Hepatocyte (in vitro differentiated cells): ENCODE data around the gene RGS1.

Source experiments
- EZH2 ChIP-seq: fragments of 200-600 bp; sonication (generic); IDR thresholded peaks from 2 replicates; pipeline ENCODE4 v1.6.1; 2016; ENCODE audit warnings: antibody characterized with exemption, mild to moderate bottlenecking, borderline replicate concordance
- EZH2phosphoT487 ChIP-seq: fragments of 200-600 bp; sonication (generic); IDR thresholded peaks from one replicate; pipeline ENCODE4 v1.6.1; 2018; ENCODE audit warnings: antibody characterized with exemption, mild to moderate bottlenecking, low read depth, moderate library complexity; ENCODE audit not compliant: unreplicated experiment, severe bottlenecking
- TF ChIP-seq, protein P1 (sequence below): fragments of 200-600 bp; sonication (generic); IDR thresholded peaks from 2 replicates; pipeline ENCODE4 v1.5.1; 2016; ENCODE audit warnings: antibody characterized with exemption, mild to moderate bottlenecking; ENCODE audit not compliant: poor library complexity

DNA sequence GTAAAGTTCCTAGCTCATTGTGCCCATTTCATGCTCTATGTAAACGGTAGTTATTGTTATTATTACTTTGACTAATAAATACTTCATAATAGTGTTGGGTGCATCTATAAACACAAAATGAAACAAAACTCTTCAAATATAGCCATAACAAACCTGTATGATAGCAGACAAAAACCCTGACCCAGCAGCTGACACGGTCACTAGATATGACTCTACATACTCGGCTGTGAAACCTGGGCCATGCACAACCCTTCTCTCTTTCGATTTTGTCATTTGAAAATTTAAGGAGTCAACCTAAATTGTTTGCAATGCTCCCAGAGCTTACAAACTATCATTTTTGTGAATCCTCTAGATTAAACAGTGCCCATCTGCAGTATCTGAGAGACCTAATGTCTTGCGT lies 52.3 kb downstream of the RGS1 start:
- TF ChIP-seq, protein P1, sequence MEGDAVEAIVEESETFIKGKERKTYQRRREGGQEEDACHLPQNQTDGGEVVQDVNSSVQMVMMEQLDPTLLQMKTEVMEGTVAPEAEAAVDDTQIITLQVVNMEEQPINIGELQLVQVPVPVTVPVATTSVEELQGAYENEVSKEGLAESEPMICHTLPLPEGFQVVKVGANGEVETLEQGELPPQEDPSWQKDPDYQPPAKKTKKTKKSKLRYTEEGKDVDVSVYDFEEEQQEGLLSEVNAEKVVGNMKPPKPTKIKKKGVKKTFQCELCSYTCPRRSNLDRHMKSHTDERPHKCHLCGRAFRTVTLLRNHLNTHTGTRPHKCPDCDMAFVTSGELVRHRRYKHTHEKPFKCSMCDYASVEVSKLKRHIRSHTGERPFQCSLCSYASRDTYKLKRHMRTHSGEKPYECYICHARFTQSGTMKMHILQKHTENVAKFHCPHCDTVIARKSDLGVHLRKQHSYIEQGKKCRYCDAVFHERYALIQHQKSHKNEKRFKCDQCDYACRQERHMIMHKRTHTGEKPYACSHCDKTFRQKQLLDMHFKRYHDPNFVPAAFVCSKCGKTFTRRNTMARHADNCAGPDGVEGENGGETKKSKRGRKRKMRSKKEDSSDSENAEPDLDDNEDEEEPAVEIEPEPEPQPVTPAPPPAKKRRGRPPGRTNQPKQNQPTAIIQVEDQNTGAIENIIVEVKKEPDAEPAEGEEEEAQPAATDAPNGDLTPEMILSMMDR = no peak
- TF ChIP-seq EZH2phosphoT487 = no peak
- no peak for TF ChIP-seq EZH2
